ENCODE measurements around the gene MX2.

The MX2 gene

GRCh38 chr21:41366522-41367151, 4.8 kb downstream of the MX2 start:
- DNase-seq, result no peak

- DNase-seq, result no peak
Measured at GRCh38 chr21:41367301-41367944, 5.6 kb downstream of the MX2 start.

GRCh38 chr21:41367945-41368734, 6.3 kb downstream of the MX2 start:
- DNase-seq, result no peak

- no peak for DNase-seq
Measured at GRCh38 chr21:41368735-41369104, 6.9 kb downstream of the MX2 start.

GRCh38 chr21:41369105-41369919, 7.5 kb downstream of the MX2 start:
- DNase-seq, result peak; percentile 37

- peak; percentile 14 for DNase-seq
Measured at GRCh38 chr21:41369920-41370839, 8.4 kb downstream of the MX2 start.

- DNase-seq, result no peak
Measured at GRCh38 chr21:41370840-41371684, 9.2 kb downstream of the MX2 start.

GRCh38 chr21:41371685-41372030, 9.8 kb downstream of the MX2 start:
- no peak for DNase-seq

- DNase-seq, result no peak
Measured at GRCh38 chr21:41373253-41373652, 11.4 kb downstream of the MX2 start.

GRCh38 chr21:41373763-41374162, 11.9 kb downstream of the MX2 start:
- DNase-seq, result no peak

GRCh38 chr21:41374177-41374712, 12.4 kb downstream of the MX2 start:
- no peak for DNase-seq

- no peak for DNase-seq
Measured at GRCh38 chr21:41374867-41375533, 13.2 kb downstream of the MX2 start.

GRCh38 chr21:41375875-41376274, 14.0 kb downstream of the MX2 start:
- no peak for DNase-seq

GRCh38 chr21:41377715-41378114, 15.9 kb downstream of the MX2 start:
- no peak for DNase-seq

GRCh38 chr21:41378849-41379248, 17.0 kb downstream of the MX2 start:
- DNase-seq, result no peak

GRCh38 chr21:41379901-41380300, 18.1 kb downstream of the MX2 start:
- no peak for DNase-seq

GRCh38 chr21:41381731-41382130, 19.9 kb downstream of the MX2 start:
- DNase-seq, result no peak

GRCh38 chr21:41387042-41387819, 25.4 kb downstream of the MX2 start:
- no peak for DNase-seq

- DNase-seq, result no peak
Measured at GRCh38 chr21:41387824-41388223, 26.0 kb downstream of the MX2 start.

- no peak for DNase-seq
Measured at GRCh38 chr21:41388259-41388658, 26.4 kb downstream of the MX2 start.
